ENCODE data around the gene RAMACL. TPM values are rescaled to one million over a fixed set of nuclear protein-coding genes. Genes with fewer than 3 reads are reported as not detected.

The RAMACL gene
- total RNA-seq, 2 donors from 2014 or later: 0.52 to 1.2 TPM

- no peaks in the 10 kb centered on the region for H3K36me3 Mint-ChIP-seq
- DNase-seq (ENCODE audit: low spot score in 2 of 2) (no peak), ATAC-seq (no peak)
- no peak overlapping the region for H3K27ac Mint-ChIP-seq
- H3K9me3 Mint-ChIP-seq: no peaks in the 10 kb centered on the region
These were observed 34.1 kb upstream of the RAMACL start for GRCh38 chr6:166620478-166621113.

GRCh38 chr6:166619912-166620311 is 33.4 kb upstream of the RAMACL start:
- Mint-ChIP-seq H3K9me3 (no peaks in the 10 kb centered on the region), H3K27ac (no peak overlapping the region), H3K36me3 (no peaks in the 10 kb centered on the region)
- no peak for ATAC-seq
- no peak for DNase-seq (ENCODE audit: low spot score in 2 of 2)

GRCh38 chr6:166618866-166619761 is 32.6 kb upstream of the RAMACL start:
- no peak overlapping the region for H3K27ac Mint-ChIP-seq
- no peak for ATAC-seq

GRCh38 chr6:166618251-166618650 is 31.8 kb upstream of the RAMACL start:
- DNase-seq (ENCODE audit: low spot score in 2 of 2) (no peak), ATAC-seq (no peak)
- H3K9me3 Mint-ChIP-seq: no peaks in the 10 kb centered on the region
- H3K36me3 Mint-ChIP-seq: no peaks in the 10 kb centered on the region
- H3K27ac Mint-ChIP-seq: no peak overlapping the region

More at GRCh38 chr6:166618866-166619761, 32.6 kb upstream of the RAMACL start:
- DNase-seq (ENCODE audit: low spot score in 2 of 2): no peak
- H3K36me3 Mint-ChIP-seq: no peaks in the 10 kb centered on the region
- H3K9me3 Mint-ChIP-seq: no peaks in the 10 kb centered on the region

- ATAC-seq: no peak
- Mint-ChIP-seq H3K9me3 (no peaks in the 10 kb centered on the region), H3K36me3 (no peaks in the 10 kb centered on the region), H3K27ac (no peak overlapping the region)
- DNase-seq (ENCODE audit: low spot score in 2 of 2): no peak
These were observed 30.9 kb upstream of the RAMACL start for GRCh38 chr6:166617359-166617758.

GRCh38 chr6:166616261-166617238 is 30.1 kb upstream of the RAMACL start:
- no peak for DNase-seq (ENCODE audit: low spot score in 2 of 2)
- no peak for ATAC-seq
- Mint-ChIP-seq H3K9me3 (no peaks in the 10 kb centered on the region), H3K36me3 (no peaks in the 10 kb centered on the region), H3K27ac (peak overlapping the region in 1 of 2 donors; percentile 55)

GRCh38 chr6:166615059-166615770 is 28.7 kb upstream of the RAMACL start:
- peak overlapping the region in 1 of 2 donors; percentile 5 for H3K27ac Mint-ChIP-seq
- ATAC-seq: no peak
- no peaks in the 10 kb centered on the region for H3K36me3 Mint-ChIP-seq
- DNase-seq (ENCODE audit: low spot score in 2 of 2): no peak
- no peaks in the 10 kb centered on the region for H3K9me3 Mint-ChIP-seq

- no peaks in the 10 kb centered on the region for H3K36me3 Mint-ChIP-seq
- H3K9me3 Mint-ChIP-seq: no peaks in the 10 kb centered on the region
- ATAC-seq: no peak
- peak overlapping the region in 1 of 2 donors; percentile 5 for H3K27ac Mint-ChIP-seq
- DNase-seq (ENCODE audit: low spot score in 2 of 2): no peak
These were observed 28.1 kb upstream of the RAMACL start for GRCh38 chr6:166614589-166614988.

GRCh38 chr6:166614171-166614583 is 27.7 kb upstream of the RAMACL start:
- DNase-seq (ENCODE audit: low spot score in 2 of 2) (no peak), ATAC-seq (no peak)
- H3K9me3 Mint-ChIP-seq: no peaks in the 10 kb centered on the region
- peak overlapping the region in 1 of 2 donors; percentile 5 for H3K27ac Mint-ChIP-seq
- H3K36me3 Mint-ChIP-seq: no peaks in the 10 kb centered on the region

GRCh38 chr6:166613027-166613426 is 26.5 kb upstream of the RAMACL start:
- no peak overlapping the region for H3K27ac Mint-ChIP-seq
- no peaks in the 10 kb centered on the region for H3K9me3 Mint-ChIP-seq
- ATAC-seq (no peak), DNase-seq (ENCODE audit: low spot score in 2 of 2) (no peak)
- H3K36me3 Mint-ChIP-seq: no peaks in the 10 kb centered on the region

GRCh38 chr6:166612471-166612881 is 26.0 kb upstream of the RAMACL start:
- Mint-ChIP-seq H3K36me3 (no peaks in the 10 kb centered on the region), H3K27ac (no peak overlapping the region), H3K9me3 (no peaks in the 10 kb centered on the region)
- ATAC-seq: no peak
- no peak for DNase-seq (ENCODE audit: low spot score in 2 of 2)

- Mint-ChIP-seq H3K27ac (no peak overlapping the region), H3K9me3 (no peaks in the 10 kb centered on the region), H3K36me3 (no peaks in the 10 kb centered on the region)
- ATAC-seq: no peak
- DNase-seq (ENCODE audit: low spot score in 2 of 2): no peak
These were observed 25.2 kb upstream of the RAMACL start for GRCh38 chr6:166611631-166612030.

- DNase-seq (ENCODE audit: low spot score in 2 of 2) (no peak), ATAC-seq (no peak)
- H3K9me3 Mint-ChIP-seq: no peaks in the 10 kb centered on the region
- H3K27ac Mint-ChIP-seq: no peak overlapping the region
- no peaks in the 10 kb centered on the region for H3K36me3 Mint-ChIP-seq
These were observed 23.6 kb upstream of the RAMACL start for GRCh38 chr6:166610069-166610468.

- DNase-seq (ENCODE audit: low spot score in 2 of 2) (no peak), ATAC-seq (no peak)
- Mint-ChIP-seq H3K27ac (no peak overlapping the region), H3K9me3 (no peaks in the 10 kb centered on the region), H3K36me3 (no peaks in the 10 kb centered on the region)
These were observed 22.3 kb upstream of the RAMACL start for GRCh38 chr6:166608774-166609173.

- H3K9me3 Mint-ChIP-seq: no peaks in the 10 kb centered on the region
- H3K27ac Mint-ChIP-seq: no peak overlapping the region
- ATAC-seq: no peak
- no peak for DNase-seq (ENCODE audit: low spot score in 2 of 2)
- H3K36me3 Mint-ChIP-seq: no peaks in the 10 kb centered on the region
These were observed 19.3 kb upstream of the RAMACL start for GRCh38 chr6:166605752-166606151.

GRCh38 chr6:166604911-166605310 is 18.4 kb upstream of the RAMACL start:
- Mint-ChIP-seq H3K36me3 (no peaks in the 10 kb centered on the region), H3K27ac (no peak overlapping the region), H3K9me3 (no peaks in the 10 kb centered on the region)

More at GRCh38 chr6:166604911-166605310, 18.4 kb upstream of the RAMACL start:
- ATAC-seq: no peak
- no peak for DNase-seq (ENCODE audit: low spot score in 2 of 2)

Data from activated naive CD4-positive, alpha-beta T cell treated with anti-CD3 and anti-CD28 coated beads, Interleukin-2, amount 50 U/mL, for 72 hours (primary cell).